ENCODE data around the gene EFHC2. TPM values are rescaled to one million over a fixed set of nuclear protein-coding genes. Genes with fewer than 3 reads are reported as not detected.

Gene EFHC2
- total RNA-seq, 1 experiment from 2014 or later, result 4.3 TPM

DNA sequence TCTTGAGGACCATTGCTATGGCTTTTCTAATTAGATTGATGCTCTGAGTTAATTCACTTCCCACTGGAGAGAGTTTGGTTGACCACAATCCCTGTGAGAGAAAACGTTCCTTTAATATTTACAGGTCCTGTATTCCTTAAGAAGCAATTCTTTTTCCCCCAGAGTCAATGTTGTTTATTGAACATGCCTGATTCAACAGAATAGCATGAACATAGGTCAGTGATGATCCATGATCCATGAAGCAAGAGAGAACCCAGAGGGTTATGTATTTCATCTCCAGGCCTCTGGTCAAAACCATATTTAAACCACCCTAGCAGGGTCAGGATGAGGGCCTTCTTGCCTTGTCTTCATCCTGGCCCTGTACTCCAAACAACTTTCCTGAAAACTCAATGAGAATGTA lies 39.4 kb upstream of the EFHC2 start:
- H3K79me2 ChIP-seq (ENCODE audit: low read depth), result no peaks in the 10 kb centered on the region
- no peaks in the 10 kb centered on the region for H3F3A ChIP-seq (ENCODE audit: insufficient read depth, low read depth)
- no peaks in the 10 kb centered on the region for H4K20me1 ChIP-seq (ENCODE audit: insufficient read depth)
- TF ChIP-seq, protein P1, sequence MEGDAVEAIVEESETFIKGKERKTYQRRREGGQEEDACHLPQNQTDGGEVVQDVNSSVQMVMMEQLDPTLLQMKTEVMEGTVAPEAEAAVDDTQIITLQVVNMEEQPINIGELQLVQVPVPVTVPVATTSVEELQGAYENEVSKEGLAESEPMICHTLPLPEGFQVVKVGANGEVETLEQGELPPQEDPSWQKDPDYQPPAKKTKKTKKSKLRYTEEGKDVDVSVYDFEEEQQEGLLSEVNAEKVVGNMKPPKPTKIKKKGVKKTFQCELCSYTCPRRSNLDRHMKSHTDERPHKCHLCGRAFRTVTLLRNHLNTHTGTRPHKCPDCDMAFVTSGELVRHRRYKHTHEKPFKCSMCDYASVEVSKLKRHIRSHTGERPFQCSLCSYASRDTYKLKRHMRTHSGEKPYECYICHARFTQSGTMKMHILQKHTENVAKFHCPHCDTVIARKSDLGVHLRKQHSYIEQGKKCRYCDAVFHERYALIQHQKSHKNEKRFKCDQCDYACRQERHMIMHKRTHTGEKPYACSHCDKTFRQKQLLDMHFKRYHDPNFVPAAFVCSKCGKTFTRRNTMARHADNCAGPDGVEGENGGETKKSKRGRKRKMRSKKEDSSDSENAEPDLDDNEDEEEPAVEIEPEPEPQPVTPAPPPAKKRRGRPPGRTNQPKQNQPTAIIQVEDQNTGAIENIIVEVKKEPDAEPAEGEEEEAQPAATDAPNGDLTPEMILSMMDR (conservative IDR thresholded peaks at IDR 0.05), result no peak
- TF ChIP-seq EZH2 (IDR thresholded peaks at IDR 0.05; ENCODE audit: low read depth), result no peak
- no peaks in the 10 kb centered on the region for H3K27me3 ChIP-seq (ENCODE audit: insufficient read depth, low read depth)
- no peak for DNase-seq
- no TSS peak for BruUV-seq (replicated peaks)
- no peak overlapping the region for H3K27ac ChIP-seq
- H3K9me3 ChIP-seq (ENCODE audit: insufficient read depth, low read depth), result no peaks in the 10 kb centered on the region
- intact Hi-C loops (cut with micrococcal nuclease; ENCODE audit: unreplicated experiment), result no loop called here
- H3K36me3 ChIP-seq (ENCODE audit: low read depth), result no peaks in the 10 kb centered on the region
- no peaks in the 10 kb centered on the region for H3K4me1 ChIP-seq (replicated peaks; ENCODE audit: insufficient read depth)
- no peaks in the 10 kb centered on the region for H3K9me2 ChIP-seq (ENCODE audit: insufficient read depth)
- ChIA-PET POLR2A (ENCODE audit: unreplicated experiment) (no interaction called here), CTCF (no interaction called here)
- no peak overlapping the region for H3K4me3 ChIP-seq
- no peak overlapping the region for H2AFZ ChIP-seq
- no peak overlapping the region for H3K4me2 ChIP-seq

DNA sequence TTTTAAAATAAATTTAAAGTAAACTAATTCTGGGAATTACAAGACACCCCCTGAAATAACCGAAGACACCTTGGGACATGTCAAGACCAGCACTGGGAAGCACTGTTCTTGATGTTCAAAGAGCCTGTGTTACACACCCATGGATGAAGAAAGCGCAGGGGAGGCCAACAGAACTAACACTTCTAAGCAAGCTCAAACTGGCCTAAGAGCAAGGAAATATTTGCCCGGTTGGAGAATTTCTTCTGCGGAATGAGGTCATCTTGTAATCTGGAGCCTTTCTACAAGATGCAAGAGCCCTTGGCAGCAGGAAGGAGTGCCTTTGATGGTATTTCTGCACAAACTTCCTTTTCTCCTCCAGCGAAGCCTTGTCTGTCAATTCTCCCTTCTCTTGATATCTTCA lies 9.3 kb upstream of the EFHC2 start:
- Histone ChIP-seq H3K4me1 (replicated peaks; ENCODE audit: insufficient read depth) (no peaks in the 10 kb centered on the region), H3K36me3 (ENCODE audit: low read depth) (no peaks in the 10 kb centered on the region), H3K4me2 (no peak overlapping the region), H3K79me2 (ENCODE audit: low read depth) (no peaks in the 10 kb centered on the region), H3K9me2 (ENCODE audit: insufficient read depth) (no peaks in the 10 kb centered on the region), H3K27me3 (ENCODE audit: insufficient read depth, low read depth) (no peaks in the 10 kb centered on the region), H3K9me3 (ENCODE audit: insufficient read depth, low read depth) (no peaks in the 10 kb centered on the region), H2AFZ (no peak overlapping the region), H3K27ac (no peak overlapping the region), H3K4me3 (no peak overlapping the region), H3F3A (ENCODE audit: insufficient read depth, low read depth) (no peaks in the 10 kb centered on the region), H4K20me1 (ENCODE audit: insufficient read depth) (no peaks in the 10 kb centered on the region)
- no peak for DNase-seq
- POLR2A ChIA-PET (ENCODE audit: unreplicated experiment), result no interaction called here
- CTCF ChIA-PET, result no interaction called here
- intact Hi-C loops (cut with micrococcal nuclease; ENCODE audit: unreplicated experiment), result no loop called here
- BruUV-seq (replicated peaks), result no TSS peak
- TF ChIP-seq, protein P1 (conservative IDR thresholded peaks at IDR 0.05), result no peak
- no peak for TF ChIP-seq EZH2 (IDR thresholded peaks at IDR 0.05; ENCODE audit: low read depth)

DNA sequence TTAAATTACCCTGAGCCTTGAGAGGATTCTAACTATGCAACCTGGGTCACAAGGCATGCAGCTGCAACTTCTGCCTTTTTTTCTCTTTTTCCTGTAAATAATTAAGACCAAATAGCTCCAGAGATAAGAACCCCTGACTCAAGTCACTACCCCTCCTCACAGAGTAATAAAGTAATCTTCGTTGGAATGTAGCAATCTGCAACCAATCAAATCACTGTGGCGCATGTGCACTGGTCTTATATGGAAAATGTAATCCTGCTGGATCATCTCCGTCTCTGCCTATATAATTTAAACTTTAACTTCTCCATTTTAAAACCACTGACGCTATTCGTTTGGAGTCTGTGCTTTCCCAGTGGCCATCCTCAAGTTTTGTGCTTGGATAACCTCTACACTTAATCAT lies 6.1 kb upstream of the EFHC2 start:
- no TSS peak for BruUV-seq (replicated peaks)
- POLR2A ChIA-PET (ENCODE audit: unreplicated experiment), result no interaction called here
- H3K4me3 ChIP-seq, result no peak overlapping the region
- H3K4me2 ChIP-seq, result no peak overlapping the region
- no peaks in the 10 kb centered on the region for H3K9me3 ChIP-seq (ENCODE audit: insufficient read depth, low read depth)
- DNase-seq, result no peak
- H3K9me2 ChIP-seq (ENCODE audit: insufficient read depth), result no peaks in the 10 kb centered on the region
- H3K4me1 ChIP-seq (replicated peaks; ENCODE audit: insufficient read depth), result no peaks in the 10 kb centered on the region
- no peaks in the 10 kb centered on the region for H3K79me2 ChIP-seq (ENCODE audit: low read depth)
- no peaks in the 10 kb centered on the region for H3F3A ChIP-seq (ENCODE audit: insufficient read depth, low read depth)
- TF ChIP-seq, protein P1 (conservative IDR thresholded peaks at IDR 0.05), result no peak
- no peak for TF ChIP-seq EZH2 (IDR thresholded peaks at IDR 0.05; ENCODE audit: low read depth)
- H3K27ac ChIP-seq, result no peak overlapping the region
- intact Hi-C loops (cut with micrococcal nuclease; ENCODE audit: unreplicated experiment), result no loop called here
- H4K20me1 ChIP-seq (ENCODE audit: insufficient read depth), result no peaks in the 10 kb centered on the region
- CTCF ChIA-PET, result no interaction called here
- no peak overlapping the region for H2AFZ ChIP-seq
- H3K36me3 ChIP-seq (ENCODE audit: low read depth), result no peaks in the 10 kb centered on the region
- H3K27me3 ChIP-seq (ENCODE audit: insufficient read depth, low read depth), result no peaks in the 10 kb centered on the region
